Ishikawa (cell line): ENCODE measurements around the gene RARS2.

ENCODE experiments used
- EGR1 ChIP-seq: IDR thresholded peaks from 2 replicates; pipeline ENCODE4 v1.6.1; 2012
- EP300 ChIP-seq: IDR thresholded peaks from 2 replicates; pipeline ENCODE4 v1.6.1; 2012; ENCODE audit warnings: borderline replicate concordance
- FOXM1 ChIP-seq: IDR thresholded peaks from 2 replicates; pipeline ENCODE4 v1.6.1; 2012; ENCODE audit warnings: low read depth, borderline replicate concordance
- MAX ChIP-seq: IDR thresholded peaks from 2 replicates; pipeline ENCODE4 v1.6.1; 2012
- TAF1 ChIP-seq: IDR thresholded peaks from 2 replicates; pipeline ENCODE4 v1.6.1; 2012; ENCODE audit warnings: low read depth, mild to moderate bottlenecking
- TCF12 ChIP-seq: IDR thresholded peaks from 2 replicates; pipeline ENCODE4 v1.6.1; 2012; ENCODE audit warnings: low read depth
- USF1 ChIP-seq: IDR thresholded peaks from 2 replicates; pipeline ENCODE4 v1.6.1; 2012
- YY1 ChIP-seq: IDR thresholded peaks from 2 replicates; pipeline ENCODE4 v1.6.1; 2012; ENCODE audit warnings: low read depth
- TF ChIP-seq, protein P1 (sequence below): IDR thresholded peaks from 2 replicates; pipeline ENCODE4 v1.6.1; 2012; ENCODE audit warnings: low read depth, mild to moderate bottlenecking

DNA sequence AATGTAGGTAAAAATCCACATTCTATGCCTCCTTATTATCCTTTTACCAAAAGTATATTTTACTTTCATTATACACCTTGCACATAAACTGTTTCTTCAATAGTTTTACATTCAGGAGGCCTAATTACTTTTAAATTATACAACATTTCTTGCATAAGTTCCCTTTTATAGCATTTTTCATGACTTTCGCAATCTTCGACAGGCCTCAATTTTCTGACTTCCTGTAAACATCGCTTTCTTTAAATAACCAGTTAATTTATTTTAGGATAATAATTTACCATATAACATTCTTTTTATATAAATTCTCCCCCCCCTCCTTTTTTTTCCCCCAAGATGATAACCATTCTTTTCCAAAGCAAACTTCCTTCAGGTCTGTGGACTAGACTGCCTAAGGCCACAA is 107.9 kb downstream of the RARS2 start:
- TF ChIP-seq MAX (no peak), USF1 (no peak), FOXM1 (no peak), EGR1 (no peak), TAF1 (no peak), YY1 (no peak), EP300 (no peak), TCF12 (no peak)
- TF ChIP-seq, protein P1, sequence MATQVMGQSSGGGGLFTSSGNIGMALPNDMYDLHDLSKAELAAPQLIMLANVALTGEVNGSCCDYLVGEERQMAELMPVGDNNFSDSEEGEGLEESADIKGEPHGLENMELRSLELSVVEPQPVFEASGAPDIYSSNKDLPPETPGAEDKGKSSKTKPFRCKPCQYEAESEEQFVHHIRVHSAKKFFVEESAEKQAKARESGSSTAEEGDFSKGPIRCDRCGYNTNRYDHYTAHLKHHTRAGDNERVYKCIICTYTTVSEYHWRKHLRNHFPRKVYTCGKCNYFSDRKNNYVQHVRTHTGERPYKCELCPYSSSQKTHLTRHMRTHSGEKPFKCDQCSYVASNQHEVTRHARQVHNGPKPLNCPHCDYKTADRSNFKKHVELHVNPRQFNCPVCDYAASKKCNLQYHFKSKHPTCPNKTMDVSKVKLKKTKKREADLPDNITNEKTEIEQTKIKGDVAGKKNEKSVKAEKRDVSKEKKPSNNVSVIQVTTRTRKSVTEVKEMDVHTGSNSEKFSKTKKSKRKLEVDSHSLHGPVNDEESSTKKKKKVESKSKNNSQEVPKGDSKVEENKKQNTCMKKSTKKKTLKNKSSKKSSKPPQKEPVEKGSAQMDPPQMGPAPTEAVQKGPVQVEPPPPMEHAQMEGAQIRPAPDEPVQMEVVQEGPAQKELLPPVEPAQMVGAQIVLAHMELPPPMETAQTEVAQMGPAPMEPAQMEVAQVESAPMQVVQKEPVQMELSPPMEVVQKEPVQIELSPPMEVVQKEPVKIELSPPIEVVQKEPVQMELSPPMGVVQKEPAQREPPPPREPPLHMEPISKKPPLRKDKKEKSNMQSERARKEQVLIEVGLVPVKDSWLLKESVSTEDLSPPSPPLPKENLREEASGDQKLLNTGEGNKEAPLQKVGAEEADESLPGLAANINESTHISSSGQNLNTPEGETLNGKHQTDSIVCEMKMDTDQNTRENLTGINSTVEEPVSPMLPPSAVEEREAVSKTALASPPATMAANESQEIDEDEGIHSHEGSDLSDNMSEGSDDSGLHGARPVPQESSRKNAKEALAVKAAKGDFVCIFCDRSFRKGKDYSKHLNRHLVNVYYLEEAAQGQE, result no peak
